ENCODE results near the gene KLC4.

KLC4 gene

DNA sequence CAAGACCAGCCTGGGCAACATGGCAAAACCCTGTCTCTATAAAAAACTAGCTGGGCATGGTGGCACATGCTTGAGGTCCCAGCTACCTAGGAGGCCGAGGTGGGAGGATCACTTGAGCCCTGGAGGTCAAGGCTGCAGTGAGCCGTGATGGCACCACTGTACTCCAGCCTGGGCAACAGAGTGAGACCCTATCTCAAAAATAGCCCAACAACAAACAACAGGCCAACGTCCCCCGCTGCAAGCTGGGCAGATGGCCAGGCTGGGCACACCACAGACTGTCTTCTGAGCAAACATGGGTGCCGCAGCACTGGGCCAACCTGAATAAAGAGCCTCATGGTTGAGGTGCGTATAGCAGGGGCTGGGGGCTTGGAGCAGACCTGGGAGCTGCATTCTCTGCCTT, 65.0 kb downstream of the KLC4 start:
- no peak for TF ChIP-seq TOX (CRISPR knock-in tag; IDR thresholded peaks at IDR 0.05; ENCODE audit: borderline replicate concordance)
- no peak for TF ChIP-seq RARB (CRISPR knock-in tag; IDR thresholded peaks at IDR 0.05)
- no peak for TF ChIP-seq ZNF565 (CRISPR knock-in tag; conservative IDR thresholded peaks at IDR 0.05; ENCODE audit: low read depth)
- no peak for TF ChIP-seq ZNF8 (CRISPR knock-in tag; IDR thresholded peaks at IDR 0.05)
- TF ChIP-seq CSDC2 (CRISPR knock-in tag; IDR thresholded peaks at IDR 0.05): no peak
- TF ChIP-seq, protein P1, sequence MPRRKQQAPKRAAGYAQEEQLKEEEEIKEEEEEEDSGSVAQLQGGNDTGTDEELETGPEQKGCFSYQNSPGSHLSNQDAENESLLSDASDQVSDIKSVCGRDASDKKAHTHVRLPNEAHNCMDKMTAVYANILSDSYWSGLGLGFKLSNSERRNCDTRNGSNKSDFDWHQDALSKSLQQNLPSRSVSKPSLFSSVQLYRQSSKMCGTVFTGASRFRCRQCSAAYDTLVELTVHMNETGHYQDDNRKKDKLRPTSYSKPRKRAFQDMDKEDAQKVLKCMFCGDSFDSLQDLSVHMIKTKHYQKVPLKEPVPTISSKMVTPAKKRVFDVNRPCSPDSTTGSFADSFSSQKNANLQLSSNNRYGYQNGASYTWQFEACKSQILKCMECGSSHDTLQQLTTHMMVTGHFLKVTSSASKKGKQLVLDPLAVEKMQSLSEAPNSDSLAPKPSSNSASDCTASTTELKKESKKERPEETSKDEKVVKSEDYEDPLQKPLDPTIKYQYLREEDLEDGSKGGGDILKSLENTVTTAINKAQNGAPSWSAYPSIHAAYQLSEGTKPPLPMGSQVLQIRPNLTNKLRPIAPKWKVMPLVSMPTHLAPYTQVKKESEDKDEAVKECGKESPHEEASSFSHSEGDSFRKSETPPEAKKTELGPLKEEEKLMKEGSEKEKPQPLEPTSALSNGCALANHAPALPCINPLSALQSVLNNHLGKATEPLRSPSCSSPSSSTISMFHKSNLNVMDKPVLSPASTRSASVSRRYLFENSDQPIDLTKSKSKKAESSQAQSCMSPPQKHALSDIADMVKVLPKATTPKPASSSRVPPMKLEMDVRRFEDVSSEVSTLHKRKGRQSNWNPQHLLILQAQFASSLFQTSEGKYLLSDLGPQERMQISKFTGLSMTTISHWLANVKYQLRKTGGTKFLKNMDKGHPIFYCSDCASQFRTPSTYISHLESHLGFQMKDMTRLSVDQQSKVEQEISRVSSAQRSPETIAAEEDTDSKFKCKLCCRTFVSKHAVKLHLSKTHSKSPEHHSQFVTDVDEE (CRISPR knock-in tag; IDR thresholded peaks at IDR 0.05): no peak
- TF ChIP-seq BACH2 (CRISPR knock-in tag; IDR thresholded peaks at IDR 0.05; ENCODE audit: borderline replicate concordance): no peak
- no peak for TF ChIP-seq ZFP3 (CRISPR knock-in tag; IDR thresholded peaks at IDR 0.05)
- TF ChIP-seq, protein P2, sequence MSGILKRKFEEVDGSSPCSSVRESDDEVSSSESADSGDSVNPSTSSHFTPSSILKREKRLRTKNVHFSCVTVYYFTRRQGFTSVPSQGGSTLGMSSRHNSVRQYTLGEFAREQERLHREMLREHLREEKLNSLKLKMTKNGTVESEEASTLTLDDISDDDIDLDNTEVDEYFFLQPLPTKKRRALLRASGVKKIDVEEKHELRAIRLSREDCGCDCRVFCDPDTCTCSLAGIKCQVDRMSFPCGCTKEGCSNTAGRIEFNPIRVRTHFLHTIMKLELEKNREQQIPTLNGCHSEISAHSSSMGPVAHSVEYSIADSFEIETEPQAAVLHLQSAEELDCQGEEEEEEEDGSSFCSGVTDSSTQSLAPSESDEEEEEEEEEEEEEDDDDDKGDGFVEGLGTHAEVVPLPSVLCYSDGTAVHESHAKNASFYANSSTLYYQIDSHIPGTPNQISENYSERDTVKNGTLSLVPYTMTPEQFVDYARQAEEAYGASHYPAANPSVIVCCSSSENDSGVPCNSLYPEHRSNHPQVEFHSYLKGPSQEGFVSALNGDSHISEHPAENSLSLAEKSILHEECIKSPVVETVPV (CRISPR knock-in tag; IDR thresholded peaks at IDR 0.05): no peak
- TF ChIP-seq, protein P3, sequence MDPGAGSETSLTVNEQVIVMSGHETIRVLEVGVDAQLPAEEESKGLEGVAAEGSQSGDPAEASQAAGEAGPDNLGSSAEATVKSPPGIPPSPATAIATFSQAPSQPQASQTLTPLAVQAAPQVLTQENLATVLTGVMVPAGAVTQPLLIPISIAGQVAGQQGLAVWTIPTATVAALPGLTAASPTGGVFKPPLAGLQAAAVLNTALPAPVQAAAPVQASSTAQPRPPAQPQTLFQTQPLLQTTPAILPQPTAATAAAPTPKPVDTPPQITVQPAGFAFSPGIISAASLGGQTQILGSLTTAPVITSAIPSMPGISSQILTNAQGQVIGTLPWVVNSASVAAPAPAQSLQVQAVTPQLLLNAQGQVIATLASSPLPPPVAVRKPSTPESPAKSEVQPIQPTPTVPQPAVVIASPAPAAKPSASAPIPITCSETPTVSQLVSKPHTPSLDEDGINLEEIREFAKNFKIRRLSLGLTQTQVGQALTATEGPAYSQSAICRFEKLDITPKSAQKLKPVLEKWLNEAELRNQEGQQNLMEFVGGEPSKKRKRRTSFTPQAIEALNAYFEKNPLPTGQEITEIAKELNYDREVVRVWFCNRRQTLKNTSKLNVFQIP (CRISPR knock-in tag; IDR thresholded peaks at IDR 0.05; ENCODE audit: borderline replicate concordance, low read depth): no peak
- TF ChIP-seq OSR1 (CRISPR knock-in tag; IDR thresholded peaks at IDR 0.05): no peak
- no peak for TF ChIP-seq ZFP30 (CRISPR knock-in tag; IDR thresholded peaks at IDR 0.05)
- TF ChIP-seq SNAI2 (CRISPR knock-in tag; IDR thresholded peaks at IDR 0.05): no peak
- no peak for TF ChIP-seq ZC3H10 (CRISPR knock-in tag; IDR thresholded peaks at IDR 0.05)
- ATAC-seq: no peak
